HuH-7 (cell line): ENCODE measurements around the gene NHSL2.
"Not testable (repeated sequence)": the region's sequence is repeated elsewhere in the genome, so short reads cannot be mapped to it uniquely, and the experiment has no call there.

Source experiments
- DNase-seq: peaks from one replicate; pipeline ENCODE4 v3.0.0; 2011; ENCODE audit warnings: low spot score

The NHSL2 gene

GRCh38 chrX:71910643-71910985, at the start of gene NHSL2:
NHSL2 (plus strand) TSS chrX:71910845.
- DNase-seq, result no peak

- no peak for DNase-seq
Measured at GRCh38 chrX:71867680-71868079, 43.0 kb upstream of the NHSL2 start.

GRCh38 chrX:71869566-71869965, 41.1 kb upstream of the NHSL2 start:
- not testable (repeated sequence) for DNase-seq

- DNase-seq, result no peak
Measured at GRCh38 chrX:71870208-71871098, 40.2 kb upstream of the NHSL2 start.

- DNase-seq, result no peak
Measured at GRCh38 chrX:71871367-71871766, 39.3 kb upstream of the NHSL2 start.

- DNase-seq, result no peak
Measured at GRCh38 chrX:71872542-71873458, 37.8 kb upstream of the NHSL2 start.

- no peak for DNase-seq
Measured at GRCh38 chrX:71873459-71873833, 37.2 kb upstream of the NHSL2 start.

- not testable (repeated sequence) for DNase-seq
Measured at GRCh38 chrX:71876841-71877240, 33.8 kb upstream of the NHSL2 start.

GRCh38 chrX:71885099-71885498, 25.5 kb upstream of the NHSL2 start:
- DNase-seq, result no peak

- DNase-seq, result no peak
Measured at GRCh38 chrX:71895607-71896006, 15.0 kb upstream of the NHSL2 start.

GRCh38 chrX:71906144-71906543, 4.5 kb upstream of the NHSL2 start:
- DNase-seq, result no peak

- no peak for DNase-seq
Measured at GRCh38 chrX:71908387-71908786, 2.3 kb upstream of the NHSL2 start.

GRCh38 chrX:71909956-71910355, 689 bp upstream of the NHSL2 start:
- DNase-seq, result no peak

GRCh38 chrX:71910986-71911730, 513 bp downstream of the NHSL2 start:
- no peak for DNase-seq

GRCh38 chrX:71911731-71912050, 1.0 kb downstream of the NHSL2 start:
- DNase-seq, result no peak

GRCh38 chrX:71912156-71912555, 1.5 kb downstream of the NHSL2 start:
- DNase-seq, result no peak

GRCh38 chrX:71913156-71913950, 2.7 kb downstream of the NHSL2 start:
- no peak for DNase-seq

GRCh38 chrX:71917621-71918343, 7.1 kb downstream of the NHSL2 start:
- no peak for DNase-seq

- no peak for DNase-seq
Measured at GRCh38 chrX:71919431-71919830, 8.8 kb downstream of the NHSL2 start.

- DNase-seq, result no peak
Measured at GRCh38 chrX:71919886-71920285, 9.2 kb downstream of the NHSL2 start.

GRCh38 chrX:71922686-71923085, 12.0 kb downstream of the NHSL2 start:
- DNase-seq, result no peak
